ENCODE results near the gene ZBTB18.

ZBTB18 gene

GRCh38 chr1:244065063-244065793, 14.1 kb downstream of the ZBTB18 start:
- DNase-seq (ENCODE audit: low read depth), result no peak
- Histone ChIP-seq H3K4me1 (ENCODE audit: control insufficient read depth, insufficient read depth, low read length) (peaks cover 15% of the 10 kb centered on the region), H3K4me3 (ENCODE audit: low read length) (no peak overlapping the region), H3K36me3 (ENCODE audit: control insufficient read depth, insufficient read depth, low read length, severe bottlenecking) (no peaks in the 10 kb centered on the region), H3K9ac (ENCODE audit: low read length) (no peak overlapping the region), H3K9me3 (ENCODE audit: control insufficient read depth, low read length) (no peaks in the 10 kb centered on the region), H3K27me3 (replicated peaks; ENCODE audit: control insufficient read depth, insufficient read depth, low read length) (no peaks in the 10 kb centered on the region)

GRCh38 chr1:244065960-244066388, 14.9 kb downstream of the ZBTB18 start:
- Histone ChIP-seq H3K27me3 (replicated peaks; ENCODE audit: control insufficient read depth, insufficient read depth, low read length) (no peaks in the 10 kb centered on the region), H3K4me1 (ENCODE audit: control insufficient read depth, insufficient read depth, low read length) (peaks cover 15% of the 10 kb centered on the region), H3K9me3 (ENCODE audit: control insufficient read depth, low read length) (no peaks in the 10 kb centered on the region), H3K4me3 (ENCODE audit: low read length) (peak overlapping the region; percentile 11), H3K36me3 (ENCODE audit: control insufficient read depth, insufficient read depth, low read length, severe bottlenecking) (no peaks in the 10 kb centered on the region), H3K9ac (ENCODE audit: low read length) (no peak overlapping the region)
- peak; percentile 72 for DNase-seq (ENCODE audit: low read depth)

GRCh38 chr1:244066954-244067716, 16.1 kb downstream of the ZBTB18 start:
- no peak overlapping the region for H3K4me3 ChIP-seq (ENCODE audit: low read length)
- no peaks in the 10 kb centered on the region for H3K36me3 ChIP-seq (ENCODE audit: control insufficient read depth, insufficient read depth, low read length, severe bottlenecking)
- no peaks in the 10 kb centered on the region for H3K9me3 ChIP-seq (ENCODE audit: control insufficient read depth, low read length)
- peaks cover 15% of the 10 kb centered on the region for H3K4me1 ChIP-seq (ENCODE audit: control insufficient read depth, insufficient read depth, low read length)
- no peak for DNase-seq (ENCODE audit: low read depth)
- H3K9ac ChIP-seq (ENCODE audit: low read length), result no peak overlapping the region
- no peaks in the 10 kb centered on the region for H3K27me3 ChIP-seq (replicated peaks; ENCODE audit: control insufficient read depth, insufficient read depth, low read length)

- Histone ChIP-seq H3K4me3 (ENCODE audit: low read length) (no peak overlapping the region), H3K9ac (ENCODE audit: low read length) (no peak overlapping the region), H3K9me3 (ENCODE audit: control insufficient read depth, low read length) (no peaks in the 10 kb centered on the region), H3K36me3 (ENCODE audit: control insufficient read depth, insufficient read depth, low read length, severe bottlenecking) (no peaks in the 10 kb centered on the region), H3K4me1 (ENCODE audit: control insufficient read depth, insufficient read depth, low read length) (peaks cover 15% of the 10 kb centered on the region), H3K27me3 (replicated peaks; ENCODE audit: control insufficient read depth, insufficient read depth, low read length) (no peaks in the 10 kb centered on the region)
- no peak for DNase-seq (ENCODE audit: low read depth)
These were observed 16.8 kb downstream of the ZBTB18 start for GRCh38 chr1:244067893-244068292.

GRCh38 chr1:244068567-244068966, 17.5 kb downstream of the ZBTB18 start:
- no peak for DNase-seq (ENCODE audit: low read depth)
- Histone ChIP-seq H3K4me3 (ENCODE audit: low read length) (no peak overlapping the region), H3K9ac (ENCODE audit: low read length) (no peak overlapping the region), H3K4me1 (ENCODE audit: control insufficient read depth, insufficient read depth, low read length) (peaks cover 15% of the 10 kb centered on the region), H3K9me3 (ENCODE audit: control insufficient read depth, low read length) (no peaks in the 10 kb centered on the region), H3K27me3 (replicated peaks; ENCODE audit: control insufficient read depth, insufficient read depth, low read length) (no peaks in the 10 kb centered on the region), H3K36me3 (ENCODE audit: control insufficient read depth, insufficient read depth, low read length, severe bottlenecking) (no peaks in the 10 kb centered on the region)

- no peak for DNase-seq (ENCODE audit: low read depth)
- H3K9me3 ChIP-seq (ENCODE audit: control insufficient read depth, low read length), result no peaks in the 10 kb centered on the region
- peaks cover 8% of the 10 kb centered on the region for H3K27me3 ChIP-seq (replicated peaks; ENCODE audit: control insufficient read depth, insufficient read depth, low read length)
- no peak overlapping the region for H3K9ac ChIP-seq (ENCODE audit: low read length)
- H3K4me3 ChIP-seq (ENCODE audit: low read length), result no peak overlapping the region
- H3K36me3 ChIP-seq (ENCODE audit: control insufficient read depth, insufficient read depth, low read length, severe bottlenecking), result no peaks in the 10 kb centered on the region
- H3K4me1 ChIP-seq (ENCODE audit: control insufficient read depth, insufficient read depth, low read length), result peaks cover 15% of the 10 kb centered on the region
These were observed 18.3 kb downstream of the ZBTB18 start for GRCh38 chr1:244069326-244069898.

- H3K27me3 ChIP-seq (replicated peaks; ENCODE audit: control insufficient read depth, insufficient read depth, low read length), result peaks cover 42% of the 10 kb centered on the region
- no peak overlapping the region for H3K4me3 ChIP-seq (ENCODE audit: low read length)
- H3K9ac ChIP-seq (ENCODE audit: low read length), result no peak overlapping the region
- DNase-seq (ENCODE audit: low read depth), result no peak
- H3K4me1 ChIP-seq (ENCODE audit: control insufficient read depth, insufficient read depth, low read length), result peaks cover 7% of the 10 kb centered on the region
- no peaks in the 10 kb centered on the region for H3K36me3 ChIP-seq (ENCODE audit: control insufficient read depth, insufficient read depth, low read length, severe bottlenecking)
- no peaks in the 10 kb centered on the region for H3K9me3 ChIP-seq (ENCODE audit: control insufficient read depth, low read length)
These were observed 23.6 kb downstream of the ZBTB18 start for GRCh38 chr1:244074559-244075171.

GRCh38 chr1:244075247-244075722, 24.2 kb downstream of the ZBTB18 start:
- Histone ChIP-seq H3K4me1 (ENCODE audit: control insufficient read depth, insufficient read depth, low read length) (peaks cover 7% of the 10 kb centered on the region), H3K36me3 (ENCODE audit: control insufficient read depth, insufficient read depth, low read length, severe bottlenecking) (no peaks in the 10 kb centered on the region), H3K4me3 (ENCODE audit: low read length) (no peak overlapping the region), H3K9me3 (ENCODE audit: control insufficient read depth, low read length) (no peaks in the 10 kb centered on the region), H3K9ac (ENCODE audit: low read length) (no peak overlapping the region), H3K27me3 (replicated peaks; ENCODE audit: control insufficient read depth, insufficient read depth, low read length) (peaks cover 45% of the 10 kb centered on the region)
- no peak for DNase-seq (ENCODE audit: low read depth)

GRCh38 chr1:244076740-244077139, 25.7 kb downstream of the ZBTB18 start:
- Histone ChIP-seq H3K27me3 (replicated peaks; ENCODE audit: control insufficient read depth, insufficient read depth, low read length) (peaks cover 54% of the 10 kb centered on the region), H3K4me1 (ENCODE audit: control insufficient read depth, insufficient read depth, low read length) (peaks cover 7% of the 10 kb centered on the region), H3K4me3 (ENCODE audit: low read length) (no peak overlapping the region), H3K36me3 (ENCODE audit: control insufficient read depth, insufficient read depth, low read length, severe bottlenecking) (no peaks in the 10 kb centered on the region), H3K9me3 (ENCODE audit: control insufficient read depth, low read length) (no peaks in the 10 kb centered on the region), H3K9ac (ENCODE audit: low read length) (no peak overlapping the region)
- DNase-seq (ENCODE audit: low read depth), result no peak

- no peaks in the 10 kb centered on the region for H3K9me3 ChIP-seq (ENCODE audit: control insufficient read depth, low read length)
- no peaks in the 10 kb centered on the region for H3K36me3 ChIP-seq (ENCODE audit: control insufficient read depth, insufficient read depth, low read length, severe bottlenecking)
- no peak for DNase-seq (ENCODE audit: low read depth)
- H3K9ac ChIP-seq (ENCODE audit: low read length), result no peak overlapping the region
- no peak overlapping the region for H3K4me3 ChIP-seq (ENCODE audit: low read length)
- H3K27me3 ChIP-seq (replicated peaks; ENCODE audit: control insufficient read depth, insufficient read depth, low read length), result peaks cover 63% of the 10 kb centered on the region
- H3K4me1 ChIP-seq (ENCODE audit: control insufficient read depth, insufficient read depth, low read length), result peaks cover 7% of the 10 kb centered on the region
These were observed 26.6 kb downstream of the ZBTB18 start for GRCh38 chr1:244077473-244078220.
